GM10847 (cell line): Measurements from ENCODE around the gene ETV3L.

Experiments used
- POLR2A ChIP-seq: IDR thresholded peaks from 2 replicates; pipeline ENCODE4 v1.6.1; 2011; ENCODE audit not compliant: insufficient read length; ENCODE audit errors: extremely low read depth

Gene ETV3L

GRCh38 chr1:157099633-157100009 is at the start of gene ETV3L:
Gene ETV3L, minus strand, starts transcription at chr1:157099808. Its CDS starts 285 bp downstream, at chr1:157099523.
- TF ChIP-seq POLR2A: no peak

GRCh38 chr1:157147906-157148700 is 48.5 kb upstream of the ETV3L start:
- TF ChIP-seq POLR2A: no peak

DNA sequence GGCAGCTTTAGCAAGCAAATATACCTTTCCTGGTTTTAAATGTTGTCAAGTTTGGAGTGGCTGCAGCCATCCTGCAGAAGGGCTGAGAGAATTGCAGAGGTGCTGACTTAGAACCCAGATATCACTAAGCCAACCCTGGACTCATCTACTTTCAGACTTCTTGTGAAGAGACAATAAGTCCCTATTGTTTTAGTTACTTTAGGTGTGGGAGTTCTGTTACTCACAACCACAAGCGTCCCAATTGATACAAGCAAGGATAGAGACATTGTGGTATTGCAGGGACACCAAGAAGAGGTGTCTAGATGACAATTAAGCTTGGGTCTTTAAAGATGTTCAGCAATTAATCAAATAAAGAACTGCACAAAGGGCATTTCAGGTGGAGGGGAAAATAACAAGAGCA is 47.4 kb upstream of the ETV3L start:
- no peak for TF ChIP-seq POLR2A

DNA sequence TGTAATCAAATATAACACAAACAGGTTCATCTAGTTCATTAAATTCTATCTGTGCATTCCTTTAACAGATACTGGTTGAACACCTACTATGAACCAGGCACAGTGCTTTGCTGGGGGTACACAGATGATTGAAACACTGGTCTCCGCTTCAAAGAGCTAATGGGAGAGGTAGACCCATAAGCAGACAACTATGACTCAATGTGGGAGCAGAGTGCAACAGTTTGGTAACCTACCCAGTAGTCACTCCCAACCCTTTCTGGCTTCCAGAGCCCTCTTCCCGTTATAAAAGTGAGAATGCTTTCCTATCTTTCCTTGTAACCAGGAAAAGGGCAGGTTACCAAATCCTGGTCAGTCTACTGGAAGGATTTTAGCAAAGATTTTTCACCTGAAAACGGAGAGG is 46.6 kb upstream of the ETV3L start:
- no peak for TF ChIP-seq POLR2A

DNA sequence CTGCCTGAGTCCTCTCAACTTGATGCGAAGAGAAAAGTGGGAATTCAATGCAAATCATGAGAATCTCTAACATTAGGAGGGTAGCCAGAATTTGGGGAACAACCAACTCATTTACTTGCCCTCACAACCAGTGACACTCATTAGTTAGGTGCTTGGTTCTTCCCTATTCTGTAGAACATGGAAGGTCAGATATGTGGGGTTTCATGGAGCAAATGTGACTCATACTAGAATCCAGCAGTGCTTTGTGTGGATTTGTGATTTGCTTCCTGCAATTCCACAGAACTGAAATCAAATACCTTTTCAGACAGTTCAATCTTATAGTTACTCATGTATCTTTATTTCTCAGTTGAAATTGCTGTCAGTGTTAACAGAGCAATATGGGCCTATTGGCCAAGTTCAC is 45.5 kb upstream of the ETV3L start:
- no peak for TF ChIP-seq POLR2A

DNA sequence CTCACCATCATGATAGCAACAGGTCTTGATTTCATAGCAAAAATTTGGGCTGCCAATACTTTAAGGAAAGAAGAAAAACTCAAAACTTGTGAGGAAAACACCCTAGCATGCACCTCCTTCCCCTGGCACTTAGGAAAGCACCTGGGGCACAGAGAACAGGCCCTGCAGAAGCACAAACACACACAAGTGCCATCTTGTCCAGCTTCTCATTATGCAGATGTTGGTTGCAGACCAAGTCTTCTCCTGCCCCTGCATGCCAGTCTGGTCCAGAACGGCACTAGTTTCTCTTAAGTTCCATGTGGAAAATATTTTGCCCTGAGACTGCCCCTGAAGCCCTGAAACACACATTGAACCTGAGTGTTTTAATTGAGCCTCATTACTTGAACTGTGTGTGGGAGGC is 44.9 kb upstream of the ETV3L start:
- no peak for TF ChIP-seq POLR2A

GRCh38 chr1:157142765-157143423 is 43.3 kb upstream of the ETV3L start:
- TF ChIP-seq POLR2A: no peak

DNA sequence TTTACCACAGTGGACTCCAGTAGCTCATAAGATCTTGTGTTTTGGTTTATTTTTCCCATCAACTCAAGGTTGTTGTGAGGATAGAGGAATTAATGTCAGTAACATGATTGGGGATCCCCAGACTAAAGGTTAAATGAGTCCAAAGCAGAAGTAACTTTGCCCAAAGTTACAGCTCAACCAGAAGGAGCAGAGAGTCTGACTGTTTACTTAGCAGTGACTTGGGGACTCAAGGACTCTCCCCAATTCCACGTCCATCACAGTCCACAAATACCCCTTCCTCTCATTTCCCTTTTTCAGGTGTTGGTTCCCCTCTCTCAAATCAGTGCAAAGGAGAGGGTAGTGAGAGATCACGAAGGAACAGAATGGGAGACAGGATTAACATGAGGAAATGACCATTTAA is 42.6 kb upstream of the ETV3L start:
- no peak for TF ChIP-seq POLR2A

DNA sequence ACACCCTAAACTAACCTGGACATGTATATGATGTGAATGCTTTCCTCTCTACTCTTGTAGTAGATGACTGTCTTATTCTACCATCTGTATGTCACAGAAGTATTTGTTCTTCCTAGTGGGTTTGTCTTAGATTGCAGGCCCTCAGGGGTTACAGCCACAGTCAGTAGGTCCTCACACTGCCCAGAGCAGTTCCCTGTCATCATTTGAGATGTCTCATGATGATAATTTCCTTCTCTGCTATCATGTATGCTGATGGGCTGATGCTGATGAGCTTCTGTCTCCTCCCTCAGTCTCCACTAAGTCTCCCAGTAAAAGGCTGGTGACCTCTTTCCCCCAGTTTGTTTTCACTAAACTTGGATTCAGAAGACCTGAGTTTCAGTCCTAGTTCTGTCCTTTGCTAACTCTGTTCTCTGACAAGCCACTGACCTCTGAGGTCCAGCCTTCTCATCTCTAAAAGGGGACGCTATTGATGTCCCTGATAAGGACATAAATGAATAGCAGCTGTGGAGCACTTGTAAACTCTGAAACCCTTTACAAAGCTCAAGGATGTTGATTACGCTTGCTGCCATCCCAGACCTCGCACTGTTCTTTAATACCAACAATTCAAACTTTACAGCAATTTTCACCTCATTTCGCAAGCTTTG is 41.7 kb upstream of the ETV3L start:
- no peak for TF ChIP-seq POLR2A

GRCh38 chr1:157140063-157140588 is 40.5 kb upstream of the ETV3L start:
- TF ChIP-seq POLR2A: no peak

GRCh38 chr1:157139052-157139715 is 39.6 kb upstream of the ETV3L start:
- TF ChIP-seq POLR2A: no peak

- peak; percentile 31 for TF ChIP-seq POLR2A
These were observed 38.8 kb upstream of the ETV3L start, which contains the start of gene ETV3 for GRCh38 chr1:157138220-157139051. Gene ETV3, minus strand, starts transcription at chr1:157138395. Its CDS starts 2,043 bp downstream, at chr1:157136352.

GRCh38 chr1:157137408-157138219 is 38.0 kb upstream of the ETV3L start:
- no peak for TF ChIP-seq POLR2A

DNA sequence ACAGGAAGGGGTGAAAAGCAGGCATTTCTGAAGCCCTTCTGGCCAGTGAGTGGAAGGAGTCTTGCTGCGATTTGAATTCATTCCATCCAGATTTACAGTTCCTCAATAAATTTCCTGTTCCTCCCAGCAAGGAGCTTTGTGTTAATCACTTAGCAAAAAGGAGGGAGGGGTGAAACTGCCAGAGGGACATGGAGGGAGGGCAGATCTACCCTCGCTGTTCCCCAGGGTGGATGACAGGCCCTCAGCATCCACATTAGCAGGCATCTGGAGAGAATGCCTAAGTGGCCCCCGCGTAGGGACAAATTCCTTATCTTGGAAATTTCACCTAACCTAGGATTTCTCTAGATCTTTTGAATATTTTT is 37.4 kb upstream of the ETV3L start:
- TF ChIP-seq POLR2A: no peak
